GM12801 (cell line): ENCODE results near the gene CEL.

Source experiments
- CTCF ChIP-seq: IDR thresholded peaks from one replicate; pipeline ENCODE4 v1.5.1; 2011; ENCODE audit warnings: control low read depth; ENCODE audit not compliant: insufficient read length; ENCODE audit errors: extremely low read depth

CEL gene

GRCh38 chr9:133120501-133121197 lies 58.9 kb downstream of the CEL start:
- TF ChIP-seq CTCF = no peak
